GM12892 (cell line): ENCODE measurements around the gene HDAC4.

Experiments
- POLR2A ChIP-seq: IDR thresholded peaks from 2 replicates; pipeline ENCODE4 v1.6.1; 2011; ENCODE audit warnings: low read depth, low read length, control low read depth
- POLR2AphosphoS5 ChIP-seq: IDR thresholded peaks from 2 replicates; pipeline ENCODE4 v1.6.1; 2011; ENCODE audit warnings: low read depth, low read length, control low read depth
- TAF1 ChIP-seq: IDR thresholded peaks from 2 replicates; pipeline ENCODE4 v1.6.1; 2011; ENCODE audit warnings: low read depth, mild to moderate bottlenecking, control low read depth, low read length, borderline replicate concordance

- TF ChIP-seq POLR2A, result no peak
- TF ChIP-seq POLR2AphosphoS5, result no peak
- TF ChIP-seq TAF1, result no peak
Measured at GRCh38 chr2:239163688-239164334, 237.0 kb downstream of the HDAC4 start.
